Activated naive CD4-positive, alpha-beta T cell (primary cell): ENCODE data around the gene DENND6B.

Source experiments
- DNase-seq, 4 experiments: peaks; one replicate each; lab custom pipeline; 2025; lab: John Stamatoyannopoulos, UW

DENND6B gene

GRCh38 chr22:50271519-50271970 lies 55.3 kb downstream of the DENND6B start:
- peak in 1 of 4 experiments; percentile 32 for DNase-seq

- DNase-seq: peak in 3 of 4 experiments; percentile 26 to 59 (median 38)
Measured at GRCh38 chr22:50270666-50271394, 56.0 kb downstream of the DENND6B start.

- peak in 3 of 4 experiments; percentile 14 to 69 (median 57) for DNase-seq
Measured at GRCh38 chr22:50269970-50270665, 56.7 kb downstream of the DENND6B start, which contains the start of gene MAPK11. Gene MAPK11, minus strand, starts transcription at chr22:50270380. Its CDS starts 88 bp downstream, at chr22:50270292.

DNA sequence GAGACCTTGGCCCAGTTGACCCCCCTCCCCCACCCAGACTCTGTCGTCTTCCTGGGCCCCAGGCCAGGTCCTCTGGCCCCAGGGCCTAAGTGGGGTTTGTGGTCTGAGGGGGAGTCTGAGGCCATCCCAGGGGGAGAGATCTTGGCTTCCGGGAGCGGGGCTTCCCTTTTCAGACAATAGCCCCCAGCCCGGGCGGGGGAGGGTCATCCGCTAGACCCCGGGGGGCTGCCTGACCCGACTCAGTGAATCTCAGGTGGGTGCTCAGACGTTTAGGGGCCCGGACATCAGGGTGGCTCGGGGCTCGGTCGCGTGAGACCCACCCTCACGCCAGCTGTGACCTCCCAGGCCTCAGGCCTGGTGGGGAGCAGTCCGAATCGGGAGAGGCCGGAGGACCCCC lies 57.2 kb downstream of the DENND6B start:
- DNase-seq: no peak

DNA sequence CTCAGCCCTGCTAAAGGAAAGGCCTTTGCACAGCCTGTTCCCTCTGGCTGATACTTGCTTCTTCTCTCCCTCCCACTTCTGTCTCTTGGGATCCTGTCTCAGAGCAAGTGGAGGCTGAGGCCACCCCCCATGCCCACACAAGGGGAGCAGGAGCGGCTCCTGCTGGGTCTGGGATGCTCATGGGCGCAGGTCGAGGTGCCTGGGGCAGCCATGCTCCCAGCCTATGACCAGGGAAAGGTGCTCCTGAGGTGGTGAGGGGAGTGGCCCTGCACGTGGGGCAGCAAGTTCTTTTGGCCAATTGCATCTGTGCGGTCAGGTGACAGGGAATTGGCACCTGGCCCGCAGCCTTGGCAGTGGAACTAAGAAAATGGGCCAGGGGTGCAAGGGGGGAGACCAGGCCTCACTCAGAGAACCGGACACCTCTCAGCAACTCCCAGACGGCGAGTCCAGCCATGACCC lies 58.1 kb downstream of the DENND6B start:
- no peak for DNase-seq

GRCh38 chr22:50267591-50268390 lies 59.0 kb downstream of the DENND6B start:
- peak in 3 of 4 experiments; percentile 22 to 53 (median 30) for DNase-seq

GRCh38 chr22:50266994-50267393 lies 59.8 kb downstream of the DENND6B start:
- DNase-seq: no peak

DNA sequence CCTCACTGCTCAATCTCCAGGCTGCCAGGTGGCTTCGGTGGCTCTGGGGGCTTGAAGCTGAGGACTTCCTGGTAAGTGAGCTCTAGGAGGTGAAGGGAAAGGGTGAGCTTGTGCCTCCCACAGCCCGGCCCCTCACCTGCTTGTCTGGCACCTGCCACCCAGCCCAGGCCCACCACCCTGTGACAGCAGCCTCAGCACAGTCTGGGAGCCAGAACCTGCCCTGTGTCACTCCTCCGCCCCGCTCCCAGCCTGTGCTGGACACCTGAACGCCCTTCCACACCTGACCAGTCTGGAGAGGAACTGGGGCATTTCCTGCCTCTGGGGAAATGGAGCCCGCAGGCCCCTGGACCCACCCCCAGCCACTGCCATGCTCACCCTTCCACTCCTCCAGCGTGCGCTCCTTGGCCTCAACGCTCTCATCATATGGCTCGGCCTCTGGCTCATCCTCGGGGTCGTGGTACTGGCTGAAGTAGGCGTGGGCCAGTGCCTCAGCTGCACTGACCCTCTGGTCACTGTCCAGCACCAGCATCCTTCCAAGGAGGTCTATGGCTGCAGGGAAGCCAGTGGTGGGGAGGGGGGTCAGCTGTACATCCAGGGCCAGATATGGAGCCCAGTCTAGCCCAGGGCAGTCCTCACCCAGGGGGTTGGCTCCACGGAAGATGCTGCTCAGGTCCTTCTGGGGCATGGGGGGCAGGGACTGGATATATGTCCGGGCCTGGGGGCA lies 61.7 kb downstream of the DENND6B start:
- no peak for DNase-seq

GRCh38 chr22:50264104-50264745 lies 62.6 kb downstream of the DENND6B start:
- no peak for DNase-seq

DNA sequence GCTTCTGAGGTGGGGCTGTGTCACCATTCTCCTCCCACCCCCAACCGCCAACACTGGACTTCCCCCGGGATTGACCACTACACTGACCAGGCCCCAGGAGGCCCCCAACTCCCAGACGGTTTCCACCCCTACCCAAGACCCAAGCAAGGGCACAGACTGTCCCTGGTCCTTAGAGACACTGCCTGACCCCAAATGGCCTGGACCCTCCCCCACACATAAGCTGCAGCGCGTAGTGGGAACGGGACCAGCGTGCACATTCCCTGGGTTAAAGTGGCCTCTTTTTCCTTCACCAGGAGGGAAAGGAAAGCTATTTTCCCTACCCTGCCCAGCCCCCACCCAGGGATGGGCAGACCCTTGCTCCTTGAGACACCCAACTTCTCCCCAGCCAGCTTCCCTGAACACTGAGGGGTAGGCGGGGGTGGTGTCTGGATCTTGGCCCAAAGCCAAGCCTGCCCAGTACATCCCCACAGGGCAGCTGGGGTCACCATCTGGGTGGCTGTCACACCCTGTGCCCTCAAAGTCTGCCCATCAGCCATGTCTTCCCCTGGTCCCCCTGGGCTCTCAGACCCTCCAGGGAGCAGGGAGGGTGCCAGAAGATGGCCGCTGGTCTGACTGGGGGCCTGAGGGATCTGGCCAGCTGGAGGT lies 63.7 kb downstream of the DENND6B start:
- DNase-seq: no peak

- DNase-seq: no peak
Measured at GRCh38 chr22:50262460-50262911, 64.3 kb downstream of the DENND6B start.

- no peak for DNase-seq
Measured at GRCh38 chr22:50261615-50262459, 65.0 kb downstream of the DENND6B start, which contains the start of gene MAPK12. Gene MAPK12, minus strand, starts transcription at chr22:50261683. Its CDS starts 174 bp downstream, at chr22:50261509.

DNA sequence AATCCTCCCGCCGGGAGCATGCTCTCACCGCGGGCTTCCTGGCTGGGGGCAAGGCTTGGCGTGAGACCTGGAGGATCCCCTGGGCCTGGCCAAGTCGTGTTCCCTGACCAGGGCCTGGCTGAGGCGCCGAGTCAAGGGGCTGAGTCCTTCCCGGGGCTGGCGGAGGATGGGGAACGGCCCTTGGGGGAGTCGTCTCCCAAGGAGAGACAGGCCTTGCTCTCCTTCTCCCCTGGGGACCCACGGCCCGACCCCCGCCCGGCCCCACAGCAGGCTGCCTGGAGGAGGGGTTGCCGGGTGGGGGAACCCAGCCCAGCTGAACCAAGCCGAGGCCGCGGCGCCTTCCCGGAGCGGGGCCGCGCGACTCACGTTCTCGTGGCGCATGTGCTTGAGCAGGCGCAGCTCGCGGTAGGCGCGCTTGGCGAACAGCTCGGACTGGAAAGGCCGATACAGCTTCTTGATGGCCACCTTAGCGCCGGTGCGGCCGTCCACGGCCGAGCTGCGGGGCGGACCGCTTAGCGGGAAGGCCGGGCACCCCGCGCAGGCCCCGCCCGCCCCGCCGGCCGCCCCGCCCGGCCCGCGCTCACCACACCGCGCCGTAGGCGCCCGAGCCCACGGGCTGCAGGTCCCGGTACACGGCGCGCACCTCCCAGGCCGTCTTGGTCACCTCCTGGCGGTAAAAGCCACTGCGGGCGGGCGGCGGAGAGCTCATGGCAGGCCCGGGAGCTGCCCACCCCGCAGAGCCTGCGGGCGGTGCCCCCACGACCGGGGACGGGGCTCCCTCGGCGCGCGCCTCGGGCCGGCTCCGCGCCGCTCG lies 65.8 kb downstream of the DENND6B start:
- DNase-seq: peak in 1 of 4 experiments; percentile 15

- DNase-seq: no peak
Measured at GRCh38 chr22:50260434-50260800, 66.4 kb downstream of the DENND6B start.

DNA sequence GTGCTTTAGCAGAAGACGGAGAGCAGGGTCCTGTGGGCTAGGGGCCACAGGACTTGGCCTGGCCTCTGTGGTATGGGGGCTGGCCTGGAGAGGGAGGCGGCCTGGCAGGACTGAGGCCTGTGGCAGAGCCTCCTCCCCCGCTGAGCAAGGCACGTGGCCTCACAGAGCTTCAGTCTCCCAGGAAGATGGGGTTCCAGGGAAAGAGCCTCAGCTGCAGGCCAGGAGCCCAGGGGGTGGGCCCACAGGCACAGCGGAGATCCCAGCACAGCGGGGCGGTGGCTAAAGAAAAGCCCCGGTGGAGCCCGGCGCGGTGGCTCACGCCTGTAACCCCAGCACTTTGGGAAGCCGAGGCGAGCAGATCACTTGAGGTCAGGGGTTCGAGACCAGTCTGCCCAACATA lies 67.5 kb downstream of the DENND6B start:
- DNase-seq: no peak
